Left hindlimb (tissue), 1 donor: ENCODE measurements around the gene CYP2U1.
A peak's percentile ranks its signal among the peaks of the same experiment; 100 is the strongest.
"Not testable (repeated sequence)": the region's sequence is repeated elsewhere in the genome, so short reads cannot be mapped to it uniquely, and the experiment has no call there.

Experiments
- DNase-seq: peaks from one replicate; pipeline ENCODE4 v3.0.0-alpha.2; 2018

The CYP2U1 gene

GRCh38 chr4:107922486-107923473 lies 8.6 kb upstream of the CYP2U1 start:
- DNase-seq: no peak

- DNase-seq: not testable (repeated sequence)
Measured at GRCh38 chr4:107925713-107926112, 5.6 kb upstream of the CYP2U1 start.

- not testable (repeated sequence) for DNase-seq
Measured at GRCh38 chr4:107926875-107927274, 4.5 kb upstream of the CYP2U1 start.

GRCh38 chr4:107931775-107932321 lies 499 bp downstream of the CYP2U1 start:
- DNase-seq: peak; percentile 32

GRCh38 chr4:107935246-107935645 lies 3.9 kb downstream of the CYP2U1 start:
- DNase-seq: no peak

- DNase-seq: no peak
Measured at GRCh38 chr4:107937040-107937439, 5.7 kb downstream of the CYP2U1 start.

GRCh38 chr4:107939307-107939706 lies 8.0 kb downstream of the CYP2U1 start:
- DNase-seq: no peak

- DNase-seq: no peak
Measured at GRCh38 chr4:107945809-107946208, 14.5 kb downstream of the CYP2U1 start.

GRCh38 chr4:107950746-107951540 lies 19.6 kb downstream of the CYP2U1 start:
- no peak for DNase-seq

- DNase-seq: no peak
Measured at GRCh38 chr4:107951551-107951950, 20.2 kb downstream of the CYP2U1 start.

- no peak for DNase-seq
Measured at GRCh38 chr4:107956011-107956410, 24.7 kb downstream of the CYP2U1 start.

- no peak for DNase-seq
Measured at GRCh38 chr4:107966903-107967302, 35.6 kb downstream of the CYP2U1 start.

GRCh38 chr4:107967519-107967918 lies 36.2 kb downstream of the CYP2U1 start:
- not testable (repeated sequence) for DNase-seq

GRCh38 chr4:107967921-107968320 lies 36.6 kb downstream of the CYP2U1 start:
- not testable (repeated sequence) for DNase-seq

GRCh38 chr4:107970063-107970798 lies 38.9 kb downstream of the CYP2U1 start:
- no peak for DNase-seq

GRCh38 chr4:107972605-107973004 lies 41.3 kb downstream of the CYP2U1 start:
- DNase-seq: no peak

- no peak for DNase-seq
Measured at GRCh38 chr4:107974523-107974922, 43.2 kb downstream of the CYP2U1 start.

GRCh38 chr4:107977482-107977881 lies 46.1 kb downstream of the CYP2U1 start:
- DNase-seq: no peak

GRCh38 chr4:107977966-107978705 lies 46.8 kb downstream of the CYP2U1 start:
- no peak for DNase-seq

- DNase-seq: no peak
Measured at GRCh38 chr4:107978716-107979451, 47.5 kb downstream of the CYP2U1 start.
